ENCODE data around the gene PPDPF. TPM values are rescaled to one million over a fixed set of nuclear protein-coding genes. Genes with fewer than 3 reads are reported as not detected.

The PPDPF gene
- total RNA-seq, 1 experiment from 2014 or later: 243 TPM

- Histone ChIP-seq H3K79me2 (ENCODE audit: low read depth) (no peaks in the 10 kb centered on the region), H3K9me3 (ENCODE audit: insufficient read depth, low read depth) (no peaks in the 10 kb centered on the region), H3K4me3 (no peak overlapping the region), H3K4me1 (replicated peaks; ENCODE audit: insufficient read depth) (no peaks in the 10 kb centered on the region), H3K9me2 (ENCODE audit: insufficient read depth) (no peaks in the 10 kb centered on the region), H3K27me3 (ENCODE audit: insufficient read depth, low read depth) (no peaks in the 10 kb centered on the region), H3K36me3 (ENCODE audit: low read depth) (no peaks in the 10 kb centered on the region), H3K4me2 (no peak overlapping the region), H3F3A (ENCODE audit: insufficient read depth, low read depth) (peaks cover 3% of the 10 kb centered on the region; the same call in 1 of the 2 replicates), H3K27ac (no peak overlapping the region), H2AFZ (no peak overlapping the region), H4K20me1 (ENCODE audit: insufficient read depth) (no peaks in the 10 kb centered on the region)
- no peak for TF ChIP-seq EZH2 (IDR thresholded peaks at IDR 0.05; ENCODE audit: low read depth)
- CTCF ChIA-PET: interaction anchor here (0.7 kb wide), 2 partner anchors 297 to 537 kb away, joined by 4 to 6 read pairs; no protein-coding TSS in a partner anchor
- no peak for DNase-seq
- intact Hi-C loops (cut with micrococcal nuclease; ENCODE audit: unreplicated experiment): no loop called here
- POLR2A ChIA-PET (ENCODE audit: unreplicated experiment): no interaction called here
- BruUV-seq (replicated peaks): no TSS peak
Measured at GRCh38 chr20:63567136-63567385, 46.5 kb downstream of the PPDPF start.

GRCh38 chr20:63567386-63568169, 47.0 kb downstream of the PPDPF start:
- Histone ChIP-seq H3K4me3 (no peak overlapping the region), H3K9me2 (ENCODE audit: insufficient read depth) (no peaks in the 10 kb centered on the region), H3K9me3 (ENCODE audit: insufficient read depth, low read depth) (no peaks in the 10 kb centered on the region), H3K4me1 (replicated peaks; ENCODE audit: insufficient read depth) (no peaks in the 10 kb centered on the region), H3K27me3 (ENCODE audit: insufficient read depth, low read depth) (no peaks in the 10 kb centered on the region), H2AFZ (no peak overlapping the region), H3F3A (ENCODE audit: insufficient read depth, low read depth) (peaks cover 3% of the 10 kb centered on the region; the same call in 1 of the 2 replicates), H4K20me1 (ENCODE audit: insufficient read depth) (no peaks in the 10 kb centered on the region), H3K36me3 (ENCODE audit: low read depth) (no peaks in the 10 kb centered on the region), H3K27ac (no peak overlapping the region), H3K4me2 (no peak overlapping the region), H3K79me2 (ENCODE audit: low read depth) (no peaks in the 10 kb centered on the region)
- DNase-seq: no peak
- CTCF ChIA-PET: no interaction called here
- intact Hi-C loops (cut with micrococcal nuclease; ENCODE audit: unreplicated experiment): no loop called here
- no TSS peak for BruUV-seq (replicated peaks)
- POLR2A ChIA-PET (ENCODE audit: unreplicated experiment): interaction anchor here (0.6 kb wide), 1 partner anchor 471 kb away, joined by 5 read pairs; no protein-coding TSS in a partner anchor
- TF ChIP-seq CTCF (conservative IDR thresholded peaks at IDR 0.05) (no peak), EZH2 (IDR thresholded peaks at IDR 0.05; ENCODE audit: low read depth) (no peak)

- no peak overlapping the region for H3K4me3 ChIP-seq
- peaks cover 3% of the 10 kb centered on the region; the same call in 1 of the 2 replicates for H3F3A ChIP-seq (ENCODE audit: insufficient read depth, low read depth)
- ChIA-PET POLR2A (ENCODE audit: unreplicated experiment) (interaction anchor here (0.6 kb wide), 2 partner anchors 74 to 470 kb away, joined by 3 to 5 read pairs; no protein-coding TSS in a partner anchor), CTCF (no interaction called here)
- BruUV-seq (replicated peaks): no TSS peak
- no peak overlapping the region for H3K27ac ChIP-seq
- H2AFZ ChIP-seq: no peak overlapping the region
- TF ChIP-seq EZH2 (IDR thresholded peaks at IDR 0.05; ENCODE audit: low read depth) (no peak), CTCF (conservative IDR thresholded peaks at IDR 0.05) (no peak)
- peaks cover 3% of the 10 kb centered on the region; the same call in 1 of the 2 replicates for H3K79me2 ChIP-seq (ENCODE audit: low read depth)
- H3K4me1 ChIP-seq (replicated peaks; ENCODE audit: insufficient read depth): peaks cover 4% of the 10 kb centered on the region
- no peaks in the 10 kb centered on the region for H3K36me3 ChIP-seq (ENCODE audit: low read depth)
- no peak for DNase-seq
- intact Hi-C loops (cut with micrococcal nuclease; ENCODE audit: unreplicated experiment): no loop called here
- no peaks in the 10 kb centered on the region for H3K27me3 ChIP-seq (ENCODE audit: insufficient read depth, low read depth)
- no peak overlapping the region for H3K4me2 ChIP-seq
- 0 out of 2 replicates have a peak, but pooled peaks cover 3% of the 10 kb centered on the region for H4K20me1 ChIP-seq (ENCODE audit: insufficient read depth)
- H3K9me3 ChIP-seq (ENCODE audit: insufficient read depth, low read depth): no peaks in the 10 kb centered on the region
- no peaks in the 10 kb centered on the region for H3K9me2 ChIP-seq (ENCODE audit: insufficient read depth)
Measured at GRCh38 chr20:63568170-63568981, 47.8 kb downstream of the PPDPF start.

All from PC-9 (cell line).